SK-N-SH (cell line): ENCODE results near the gene INO80C. TPM values are rescaled to one million over a fixed set of nuclear protein-coding genes. Genes with fewer than 3 reads are reported as not detected.

Source experiments
- CTCF ChIA-PET: fragments of 300-600, 350-600 bp; formaldehyde crosslinking; extraction: SDS; loops from one replicate; lab custom pipeline; 2021; lab: Yijun Ruan, JAX
- POLR2A ChIA-PET: fragments of 350-600 bp; sonication (Branson Sonifier 250); formaldehyde crosslinking; extraction: SDS; loops from one replicate; lab custom pipeline; 2020; ENCODE audit warnings: antibody characterized with exemption, inconsistent platforms; lab: Yijun Ruan, JAX
- DNase-seq: peaks from one replicate; pipeline ENCODE4 v3.0.0; 2012
- H2AFZ ChIP-seq: fragments of 200-600 bp; sonication (generic); 2 replicates; pipeline ENCODE4 v1.8.1; 2016; ENCODE audit warnings: antibody characterized with exemption, mild to moderate bottlenecking, low read depth
- H3F3A ChIP-seq: fragments of 200-600 bp; sonication (generic); replicated peaks from 2 replicates; pipeline ENCODE3; 2016; ENCODE audit warnings: antibody characterized with exemption, mild to moderate bottlenecking; ENCODE audit not compliant: insufficient read depth
- H3K27ac ChIP-seq, 2 experiments: fragments of 200-500 bp in 1 of 2; fragments of 200-600 bp in 1 of 2; sonication (Bioruptor generic) in 1 of 2; sonication (generic), shearing (Covaris generic) in 1 of 2; 2 replicates each; pipeline versions ENCODE4 v1.5.1 to v1.6.1; 2014 to 2016; ENCODE audit warnings: low read depth in 2 of 2, inconsistent platforms in 1 of 2, low read length in 1 of 2, mild to moderate bottlenecking in 1 of 2, mixed read lengths in 1 of 2
- H3K27me3 ChIP-seq: fragments of 200-600 bp; sonication (generic), shearing (Covaris generic); 2 replicates; pipeline ENCODE4 v1.6.1; 2016; ENCODE audit warnings: mixed run types; ENCODE audit not compliant: insufficient read depth
- H3K36me3 ChIP-seq, 2 experiments: fragments of 200-500 bp in 1 of 2; fragments of 200-600 bp in 1 of 2; sonication (Bioruptor generic) in 1 of 2; sonication (generic) in 1 of 2; replicated peaks in 1 of 2; 2 replicates each; pipeline versions ENCODE3 to v1.5.1; 2014 to 2016; ENCODE audit warnings: low read length in 1 of 2, mild to moderate bottlenecking in 1 of 2; ENCODE audit not compliant: insufficient read depth in 2 of 2, control insufficient read depth in 1 of 2
- H3K4me1 ChIP-seq, 2 experiments: fragments of 200-500 bp in 1 of 2; fragments of 200-600 bp in 1 of 2; sonication (Bioruptor generic) in 1 of 2; sonication (generic), shearing (Covaris generic) in 1 of 2; 2 replicates each; pipeline versions ENCODE4 v1.5.1 to v1.6.1; 2014 to 2016; ENCODE audit warnings: low read depth in 1 of 2, low read length in 1 of 2, mixed run types in 1 of 2; ENCODE audit not compliant: insufficient read depth in 2 of 2, control insufficient read depth in 1 of 2
- H3K4me2 ChIP-seq: fragments of 200-600 bp; sonication (generic), shearing (Covaris generic); 2 replicates; pipeline ENCODE4 v1.6.1; 2017; ENCODE audit warnings: mixed run types
- H3K4me3 ChIP-seq, 2 experiments: fragments of 200-500 bp in 1 of 2; fragments of 200-600 bp in 1 of 2; sonication (Bioruptor generic) in 1 of 2; sonication (generic), shearing (Covaris generic) in 1 of 2; 2 replicates each; pipeline versions ENCODE4 v1.5.1 to v1.8.1; 2014 to 2016; ENCODE audit warnings: low read depth in 2 of 2, inconsistent platforms in 1 of 2, low read length in 1 of 2, mild to moderate bottlenecking in 1 of 2, mixed read lengths in 1 of 2, moderate library complexity in 1 of 2
- H3K79me2 ChIP-seq: fragments of 200-600 bp; sonication (generic); 2 replicates; pipeline ENCODE4 v1.8.1; 2017; ENCODE audit warnings: mild to moderate bottlenecking; ENCODE audit not compliant: insufficient read depth
- H3K9ac ChIP-seq: fragments of 200-600 bp; sonication (generic); 2 replicates; pipeline ENCODE4 v1.6.1; 2017; ENCODE audit warnings: mixed run types
- H3K9me2 ChIP-seq: fragments of 200-600 bp; sonication (generic); 2 replicates; pipeline ENCODE4 v1.6.1; 2017; ENCODE audit warnings: mixed run types
- H3K9me3 ChIP-seq: fragments of 200-600 bp; sonication (generic); 2 replicates; pipeline ENCODE4 v1.6.1; 2017; ENCODE audit warnings: mixed run types, mild to moderate bottlenecking, moderate library complexity
- H4K20me1 ChIP-seq: fragments of 200-600 bp; sonication (generic); 2 replicates; pipeline ENCODE4 v1.6.1; 2017; ENCODE audit warnings: mild to moderate bottlenecking, mixed run types; ENCODE audit not compliant: insufficient read depth
- CTCF ChIP-seq: fragments of 200-600 bp; sonication (generic); IDR thresholded peaks from 2 replicates; pipeline ENCODE4 v1.6.1; 2017; ENCODE audit warnings: antibody characterized with exemption, mild to moderate bottlenecking, moderate library complexity
- ELF1 ChIP-seq: IDR thresholded peaks from 2 replicates; pipeline ENCODE4 v1.4.0; 2012
- EP300 ChIP-seq, 2 experiments: IDR thresholded peaks; 2 replicates each; pipeline versions ENCODE4 v1.4.0 to v1.6.1; 2012; ENCODE audit warnings: borderline replicate concordance in 1 of 2, low read depth in 1 of 2, low read length in 1 of 2
- FOXJ3 ChIP-seq: sonication (generic); formaldehyde crosslinking; IDR thresholded peaks from 2 replicates; pipeline ENCODE4 v1.5.1; 2020; ENCODE audit warnings: mild to moderate bottlenecking, missing genetic modification reagents
- GABPA ChIP-seq: IDR thresholded peaks from 2 replicates; pipeline ENCODE4 v1.4.0; 2012; ENCODE audit warnings: low read depth, mild to moderate bottlenecking
- GATA2 ChIP-seq: sonication (generic); formaldehyde crosslinking; IDR thresholded peaks from 2 replicates; pipeline ENCODE4 v1.5.0; 2020; ENCODE audit warnings: mild to moderate bottlenecking, missing genetic modification reagents
- MEF2A ChIP-seq: IDR thresholded peaks from 2 replicates; pipeline ENCODE4 v1.4.0; 2012; ENCODE audit warnings: low read depth, borderline replicate concordance
- NFIC ChIP-seq: IDR thresholded peaks from 2 replicates; pipeline ENCODE4 v1.4.0; 2012; ENCODE audit warnings: borderline replicate concordance
- NRF1 ChIP-seq: IDR thresholded peaks from 2 replicates; pipeline ENCODE4 v1.6.1; 2012; ENCODE audit warnings: low read depth, mild to moderate bottlenecking, low read length
- PBX3 ChIP-seq: IDR thresholded peaks from 2 replicates; pipeline ENCODE4; 2012
- RFX5 ChIP-seq: IDR thresholded peaks from 2 replicates; pipeline ENCODE4 v1.6.1; 2012; ENCODE audit warnings: mild to moderate bottlenecking, improper control_type of control experiment, low read length
- RXRA ChIP-seq: IDR thresholded peaks from 2 replicates; pipeline ENCODE4 v1.4.0; 2012; ENCODE audit warnings: low read depth, mild to moderate bottlenecking, borderline replicate concordance
- SMC3 ChIP-seq: IDR thresholded peaks from 2 replicates; pipeline ENCODE4 v1.6.1; 2012; ENCODE audit warnings: low read depth, low read length, improper control_type of control experiment
- TAF1 ChIP-seq: IDR thresholded peaks from 2 replicates; pipeline ENCODE4 v1.6.1; 2012; ENCODE audit warnings: low read depth, mild to moderate bottlenecking, low read length, moderate library complexity, borderline replicate concordance
- USF2 ChIP-seq: fragments of 150-350 bp; IDR thresholded peaks from 2 replicates; pipeline ENCODE4 v1.6.1; 2017; ENCODE audit warnings: antibody characterized with exemption, low read length, low read depth, borderline replicate concordance
- WGBS: methylation state at CpG from one replicate; pipeline ENCODE4 v1.1.6; 2017; ENCODE audit warnings: low lambda C conversion rate; 5-methylcytosine and 5-hydroxymethylcytosine counted together
- polyA plus RNA-seq, 3 experiments: library from polyadenylated mRNA; depleted of rRNA; stranded (reverse); fragments of >200 nt; gene quantifications; 2 replicates each; pipeline ENCODE4 v1.2.3, GENCODE V29; 2012

Gene INO80C
- polyA plus RNA-seq, 1 of the 3 experiments (the other 2 are of a cell fraction) = 17.0 TPM

GRCh38 chr18:35465329-35465728 lies 32.4 kb downstream of the INO80C start:
- no peak overlapping the region for H3K4me2 ChIP-seq
- H3K79me2 ChIP-seq = no peaks in the 10 kb centered on the region
- H2AFZ ChIP-seq = no peak overlapping the region
- H3F3A ChIP-seq = no peaks in the 10 kb centered on the region
- no peak overlapping the region for H3K4me3 ChIP-seq
- H3K4me1 ChIP-seq = peaks cover 0 to 3% of the 10 kb centered on the region in 2 experiments; a peak in 2 of 4 replicates
- TF ChIP-seq GABPA = no peak
- no peak for TF ChIP-seq RXRA
- TF ChIP-seq, all 33 proteins: peak for 0
- no peak for DNase-seq
- CTCF ChIA-PET = interaction anchor here (0.7 kb wide), 1 partner anchor 45 kb away, joined by 3 read pairs; no protein-coding TSS in a partner anchor
- H3K27me3 ChIP-seq = no peaks in the 10 kb centered on the region
- 88% methylated on average over 1 of the region's 1 CpG for WGBS
- H4K20me1 ChIP-seq = no peaks in the 10 kb centered on the region
- H3K36me3 ChIP-seq = no peaks in the 10 kb centered on the region
- POLR2A ChIA-PET = no interaction called here
- H3K9me2 ChIP-seq = no peaks in the 10 kb centered on the region
- no peaks in the 10 kb centered on the region for H3K9me3 ChIP-seq
- H3K27ac ChIP-seq = no peak overlapping the region
- no peak overlapping the region for H3K9ac ChIP-seq

GRCh38 chr18:35464831-35465279 lies 32.9 kb downstream of the INO80C start:
- WGBS = 91% methylated on average over 2 of the region's 2 CpGs
- Histone ChIP-seq H3K9me3 (no peaks in the 10 kb centered on the region), H3F3A (no peaks in the 10 kb centered on the region), H3K27ac (no peak overlapping the region), H3K36me3 (no peaks in the 10 kb centered on the region), H4K20me1 (no peaks in the 10 kb centered on the region), H3K4me1 (peaks cover 0 to 3% of the 10 kb centered on the region in 2 experiments; a peak in 2 of 4 replicates), H2AFZ (no peak overlapping the region), H3K4me3 (no peak overlapping the region), H3K4me2 (no peak overlapping the region), H3K9me2 (no peaks in the 10 kb centered on the region), H3K79me2 (no peaks in the 10 kb centered on the region), H3K27me3 (no peaks in the 10 kb centered on the region), H3K9ac (no peak overlapping the region)
- POLR2A ChIA-PET = no interaction called here
- TF ChIP-seq GABPA (no peak), PBX3 (no peak), TAF1 (no peak), EP300 (IDR thresholded peaks at IDR 0.05; ENCODE audit: borderline replicate concordance in 1 of 2, low read depth in 1 of 2, low read length in 1 of 2) (no peak), MEF2A (no peak), SMC3 (no peak), GATA2 (CRISPR knock-in tag) (no peak), CTCF (no peak), RFX5 (no peak), NRF1 (no peak), FOXJ3 (CRISPR knock-in tag) (no peak), ELF1 (no peak), NFIC (no peak), USF2 (no peak)
- no peak for DNase-seq
- CTCF ChIA-PET = interaction anchor here (0.7 kb wide), 1 partner anchor 45 kb away, joined by 3 read pairs; no protein-coding TSS in a partner anchor
